ENCODE data around the gene LYSMD4. TPM values are rescaled to one million over a fixed set of nuclear protein-coding genes. Genes with fewer than 3 reads are reported as not detected.

The LYSMD4 gene
- total and polyA plus RNA-seq, 2 of the 8 experiments (the other 6 are each of a cell fraction or from before 2014, with no cell fraction given), result 7.5 to 17.5 TPM

GRCh38 chr15:99763827-99764226 is 30.6 kb upstream of the LYSMD4 start (continued):
- no peak for TF ChIP-seq TBP (IDR thresholded peaks at IDR 0.05; ENCODE audit: low read depth, low read length)
- no peak for TF ChIP-seq EGR1 (IDR thresholded peaks at IDR 0.05; ENCODE audit: borderline replicate concordance, low read depth, low read length)
- no peak for TF ChIP-seq ATF3 (IDR thresholded peaks at IDR 0.05; ENCODE audit: insufficient read depth, low read depth, low read length)
- TF ChIP-seq BACH1 (IDR thresholded peaks at IDR 0.05; ENCODE audit: low read length), result no peak
- no peak for TF ChIP-seq CHD2 (IDR thresholded peaks at IDR 0.05; ENCODE audit: low read length)
- TF ChIP-seq SP4 (IDR thresholded peaks at IDR 0.05; ENCODE audit: low read length), result no peak

Data from H1 (cell line).